Activated naive CD8-positive, alpha-beta T cell treated with anti-CD3 and anti-CD28 coated beads for 36 hours (primary cell): ENCODE data around the gene AOPEP. TPM values are rescaled to one million over a fixed set of nuclear protein-coding genes. Genes with fewer than 3 reads are reported as not detected.

Experiments used
- DNase-seq: peaks from one replicate; pipeline ENCODE4 v3.0.0; 2021
- H3K27ac Mint-ChIP-seq: one replicate; pipeline ENCODE4 v1.8.0; 2022; ENCODE audit warnings: mild to moderate bottlenecking, moderate library complexity, mixed read lengths
- H3K27me3 Mint-ChIP-seq: one replicate; pipeline ENCODE4 v1.8.0; 2022; ENCODE audit warnings: mild to moderate bottlenecking, mixed read lengths
- H3K36me3 Mint-ChIP-seq: one replicate; pipeline ENCODE4 v1.8.0; 2021; ENCODE audit warnings: mild to moderate bottlenecking, mixed read lengths
- H3K4me1 Mint-ChIP-seq: one replicate; pipeline ENCODE4 v1.8.0; 2021; ENCODE audit warnings: mixed read lengths
- H3K4me3 Mint-ChIP-seq: one replicate; pipeline ENCODE4 v1.8.0; 2022; ENCODE audit warnings: mild to moderate bottlenecking, moderate library complexity, mixed read lengths
- H3K9me3 Mint-ChIP-seq: one replicate; pipeline ENCODE4 v1.8.0; 2022; ENCODE audit warnings: mixed read lengths
- total RNA-seq, 2 experiments: library from RNA; stranded (reverse); gene quantifications; one replicate each; pipeline ENCODE4 v1.2.3, GENCODE V29; 2021

Gene AOPEP
- total RNA-seq, 2 experiments from 2014 or later = 5.0 to 6.8 TPM

DNA sequence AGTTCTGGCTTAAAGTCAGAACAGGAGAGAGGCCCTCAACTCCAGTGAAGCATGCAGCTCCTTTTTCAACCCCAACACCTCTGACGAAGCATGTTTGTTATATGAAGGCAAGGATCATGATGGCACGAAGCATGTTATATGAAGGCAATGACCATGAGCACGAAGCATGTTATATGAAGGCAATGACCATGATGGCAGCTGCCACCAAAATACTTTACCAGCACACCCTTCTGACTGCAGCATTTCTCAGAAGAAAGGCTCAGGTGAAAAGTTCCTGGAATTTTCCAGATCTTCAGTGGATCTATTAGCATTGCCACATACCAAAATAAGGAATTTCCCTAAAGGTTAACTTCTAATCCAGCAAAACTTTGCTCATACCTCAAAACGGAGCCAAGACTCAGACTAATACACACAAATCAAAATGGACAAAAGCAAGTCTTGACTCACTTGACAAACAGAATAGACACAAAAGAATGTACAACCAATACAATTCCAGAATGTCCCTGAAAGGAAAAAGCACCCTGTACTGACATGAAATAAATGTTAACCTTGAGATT is 373.6 kb downstream of the AOPEP start:
- Mint-ChIP-seq H3K4me1 (no peaks in the 10 kb centered on the region), H3K27me3 (no peaks in the 10 kb centered on the region), H3K27ac (no peak overlapping the region), H3K9me3 (no peaks in the 10 kb centered on the region), H3K36me3 (no peaks in the 10 kb centered on the region), H3K4me3 (no peak overlapping the region)
- no peak for DNase-seq

DNA sequence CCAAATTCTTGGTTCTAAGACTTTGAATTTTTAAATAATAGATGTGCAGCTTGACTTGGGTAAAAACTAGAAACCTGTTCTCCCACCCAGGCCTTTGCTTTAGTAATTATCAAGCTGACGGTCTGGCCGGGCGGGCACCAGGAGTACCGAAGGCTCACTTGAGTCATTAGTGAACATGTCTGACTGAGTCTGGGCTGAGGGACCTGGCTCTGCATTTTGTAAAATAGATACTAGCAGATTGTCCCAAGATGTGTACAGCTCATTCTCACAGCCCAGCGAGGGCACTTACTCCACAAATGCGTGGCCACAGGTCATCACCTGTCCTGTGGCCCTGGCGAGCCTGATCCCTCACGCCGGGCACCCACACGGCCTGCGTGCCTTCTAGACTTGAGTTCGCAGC is 374.8 kb downstream of the AOPEP start:
- H3K4me3 Mint-ChIP-seq = no peak overlapping the region
- H3K4me1 Mint-ChIP-seq = no peaks in the 10 kb centered on the region
- H3K27me3 Mint-ChIP-seq = no peaks in the 10 kb centered on the region
- no peak overlapping the region for H3K27ac Mint-ChIP-seq
- no peak for DNase-seq
- H3K36me3 Mint-ChIP-seq = no peaks in the 10 kb centered on the region
- no peaks in the 10 kb centered on the region for H3K9me3 Mint-ChIP-seq

DNA sequence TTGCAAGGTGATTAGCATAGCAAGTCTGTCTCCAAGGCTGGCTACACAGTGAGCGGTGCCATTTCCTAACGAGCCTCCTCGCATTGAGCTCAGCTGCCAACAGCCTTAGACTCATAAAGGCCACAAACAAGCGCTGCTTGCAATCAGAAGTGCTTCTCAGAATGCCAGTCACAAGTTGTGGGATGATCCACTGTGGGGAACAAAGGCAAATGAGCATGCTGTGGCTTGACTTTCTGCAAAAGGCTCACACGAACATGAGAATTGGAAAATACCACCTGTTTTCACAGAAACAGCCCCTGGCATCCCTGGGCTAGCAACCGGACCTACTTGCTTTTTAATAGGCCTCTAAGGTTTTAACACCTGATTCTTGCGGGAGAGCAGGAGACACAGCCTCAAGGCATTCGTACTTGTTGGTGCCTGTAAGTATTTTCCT is 375.5 kb downstream of the AOPEP start:
- no peaks in the 10 kb centered on the region for H3K36me3 Mint-ChIP-seq
- no peak overlapping the region for H3K4me3 Mint-ChIP-seq
- H3K9me3 Mint-ChIP-seq = no peaks in the 10 kb centered on the region
- no peaks in the 10 kb centered on the region for H3K27me3 Mint-ChIP-seq
- DNase-seq = no peak
- H3K4me1 Mint-ChIP-seq = no peaks in the 10 kb centered on the region
- no peak overlapping the region for H3K27ac Mint-ChIP-seq

DNA sequence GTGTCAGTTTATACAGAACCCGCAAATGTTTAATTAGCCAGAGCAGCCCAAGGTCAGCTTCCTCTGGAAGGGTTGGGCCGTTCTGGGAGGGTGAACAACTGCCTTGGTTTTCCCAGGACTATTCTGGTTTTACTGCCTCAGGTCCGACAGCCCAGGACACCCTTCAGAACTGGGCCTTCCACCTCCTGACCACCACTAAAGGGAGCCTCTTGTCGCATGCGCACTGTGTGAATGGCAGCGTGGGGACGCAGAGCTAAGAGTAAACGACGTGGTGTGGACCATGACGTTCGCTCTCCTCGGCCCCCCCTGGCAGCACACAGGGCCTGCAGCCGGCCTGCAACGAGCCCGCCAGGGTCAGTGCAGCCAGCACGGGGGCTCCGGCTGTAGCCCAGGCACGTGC is 376.1 kb downstream of the AOPEP start:
- H3K27me3 Mint-ChIP-seq = no peaks in the 10 kb centered on the region
- H3K4me1 Mint-ChIP-seq = no peaks in the 10 kb centered on the region
- H3K27ac Mint-ChIP-seq = no peak overlapping the region
- H3K4me3 Mint-ChIP-seq = no peak overlapping the region
- no peaks in the 10 kb centered on the region for H3K9me3 Mint-ChIP-seq
- H3K36me3 Mint-ChIP-seq = no peaks in the 10 kb centered on the region
- DNase-seq = no peak

DNA sequence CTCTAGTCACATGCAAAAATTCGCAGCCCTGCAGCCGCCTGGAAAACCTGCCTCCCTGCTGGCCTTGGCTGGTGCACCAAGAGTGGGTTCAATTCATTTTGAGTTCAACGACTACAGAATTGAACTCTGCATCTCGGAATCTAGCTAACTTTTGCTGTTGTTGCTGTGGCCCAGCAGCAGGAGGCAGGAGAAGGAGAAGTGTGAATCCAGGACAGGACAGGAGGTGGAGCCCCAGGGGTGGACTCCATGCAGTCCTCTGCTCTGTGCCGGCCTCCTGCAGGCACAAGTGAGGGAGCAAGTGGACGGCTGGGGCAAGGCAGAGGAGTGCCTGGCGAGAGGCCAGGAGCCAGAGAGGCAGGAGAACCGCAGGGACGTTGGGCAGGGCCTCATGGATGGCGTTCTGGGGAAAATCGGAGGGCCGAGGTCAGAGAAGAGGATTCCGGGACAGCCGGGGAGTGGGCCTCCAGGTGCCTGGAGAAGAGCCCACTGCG is 376.8 kb downstream of the AOPEP start:
- no peaks in the 10 kb centered on the region for H3K9me3 Mint-ChIP-seq
- no peak for DNase-seq
- H3K4me3 Mint-ChIP-seq = no peak overlapping the region
- no peaks in the 10 kb centered on the region for H3K4me1 Mint-ChIP-seq
- H3K27ac Mint-ChIP-seq = no peak overlapping the region
- H3K27me3 Mint-ChIP-seq = no peaks in the 10 kb centered on the region
- H3K36me3 Mint-ChIP-seq = no peaks in the 10 kb centered on the region

DNA sequence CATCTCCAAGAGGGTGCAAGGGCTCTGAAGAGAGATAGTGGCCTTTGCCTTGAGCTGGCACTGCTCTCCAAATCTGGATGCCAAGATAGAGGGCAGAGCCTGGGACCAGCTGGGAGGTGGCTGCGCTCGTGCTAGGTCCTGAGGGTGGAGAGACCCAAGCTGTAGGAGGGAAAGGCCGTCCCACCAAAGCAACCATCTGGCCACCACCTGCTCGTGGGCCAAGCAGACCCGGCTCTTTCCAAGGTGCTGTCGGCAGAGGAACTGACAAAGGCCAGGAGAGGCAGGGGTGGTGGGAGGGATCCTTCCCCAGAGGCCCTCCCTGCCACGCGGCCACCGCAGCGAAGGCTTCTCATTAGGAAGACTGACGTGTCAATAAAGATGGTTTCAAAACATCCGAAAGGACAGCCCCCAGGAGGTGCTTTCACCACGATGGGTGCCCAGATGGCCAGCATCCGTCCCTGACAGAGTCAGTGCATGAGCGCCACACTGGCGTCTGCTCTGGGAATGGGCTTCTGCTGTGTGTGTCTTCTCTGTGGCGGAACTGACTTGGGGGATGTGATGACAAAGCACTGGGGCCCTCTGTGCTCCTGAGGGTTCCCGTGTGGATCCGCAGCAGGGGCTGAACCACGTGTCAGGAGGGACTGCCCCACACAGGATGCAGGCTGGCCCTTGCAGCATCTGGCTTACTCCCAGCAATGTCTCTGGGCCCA is 377.5 kb downstream of the AOPEP start:
- Mint-ChIP-seq H3K27ac (no peak overlapping the region), H3K9me3 (no peaks in the 10 kb centered on the region), H3K27me3 (no peaks in the 10 kb centered on the region), H3K4me1 (no peaks in the 10 kb centered on the region), H3K4me3 (no peak overlapping the region), H3K36me3 (no peaks in the 10 kb centered on the region)
- no peak for DNase-seq

DNA sequence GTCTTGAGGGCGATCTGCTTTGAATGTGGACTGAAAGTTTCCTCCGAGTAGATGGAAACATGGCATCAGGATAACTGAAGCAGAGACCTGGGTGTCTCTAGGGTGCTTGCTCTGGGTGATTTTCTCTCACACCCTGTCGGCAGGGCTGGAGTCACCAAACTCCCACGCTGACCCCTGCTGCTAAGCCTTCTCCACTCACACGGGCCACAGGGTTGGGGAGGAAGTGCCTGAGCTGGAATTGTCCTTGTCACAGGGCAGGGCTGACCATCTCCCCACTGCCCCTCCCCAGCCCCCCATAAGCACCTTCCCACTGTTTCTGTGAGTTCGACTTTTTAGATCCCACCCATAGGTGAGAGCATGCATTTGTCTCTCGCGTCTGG is 378.1 kb downstream of the AOPEP start:
- no peaks in the 10 kb centered on the region for H3K27me3 Mint-ChIP-seq
- H3K9me3 Mint-ChIP-seq = no peaks in the 10 kb centered on the region
- no peaks in the 10 kb centered on the region for H3K4me1 Mint-ChIP-seq
- DNase-seq = no peak
- H3K4me3 Mint-ChIP-seq = no peak overlapping the region
- H3K36me3 Mint-ChIP-seq = no peaks in the 10 kb centered on the region
- H3K27ac Mint-ChIP-seq = no peak overlapping the region

DNA sequence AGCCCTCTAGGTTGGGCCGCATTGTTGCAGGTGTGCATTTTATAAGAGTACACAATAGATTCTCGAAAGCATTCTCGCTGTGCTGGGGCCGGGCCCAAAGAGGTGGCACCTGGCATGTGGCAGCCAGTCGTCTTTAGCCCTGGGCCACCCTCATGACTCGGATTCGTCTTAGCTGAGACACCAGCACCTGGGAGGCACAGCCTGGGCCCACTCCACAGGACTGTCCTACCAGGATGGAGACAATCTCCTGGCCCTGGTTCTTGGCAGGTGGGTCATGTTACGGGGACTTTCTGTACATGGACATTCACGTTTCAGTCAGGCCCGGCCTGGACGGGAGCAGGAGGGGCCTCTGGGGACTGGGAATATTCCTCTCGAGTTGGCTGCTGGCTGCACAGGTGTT is 378.5 kb downstream of the AOPEP start:
- no peaks in the 10 kb centered on the region for H3K27me3 Mint-ChIP-seq
- no peak for DNase-seq
- no peak overlapping the region for H3K4me3 Mint-ChIP-seq
- H3K36me3 Mint-ChIP-seq = no peaks in the 10 kb centered on the region
- H3K9me3 Mint-ChIP-seq = no peaks in the 10 kb centered on the region
- no peaks in the 10 kb centered on the region for H3K4me1 Mint-ChIP-seq
- no peak overlapping the region for H3K27ac Mint-ChIP-seq

DNA sequence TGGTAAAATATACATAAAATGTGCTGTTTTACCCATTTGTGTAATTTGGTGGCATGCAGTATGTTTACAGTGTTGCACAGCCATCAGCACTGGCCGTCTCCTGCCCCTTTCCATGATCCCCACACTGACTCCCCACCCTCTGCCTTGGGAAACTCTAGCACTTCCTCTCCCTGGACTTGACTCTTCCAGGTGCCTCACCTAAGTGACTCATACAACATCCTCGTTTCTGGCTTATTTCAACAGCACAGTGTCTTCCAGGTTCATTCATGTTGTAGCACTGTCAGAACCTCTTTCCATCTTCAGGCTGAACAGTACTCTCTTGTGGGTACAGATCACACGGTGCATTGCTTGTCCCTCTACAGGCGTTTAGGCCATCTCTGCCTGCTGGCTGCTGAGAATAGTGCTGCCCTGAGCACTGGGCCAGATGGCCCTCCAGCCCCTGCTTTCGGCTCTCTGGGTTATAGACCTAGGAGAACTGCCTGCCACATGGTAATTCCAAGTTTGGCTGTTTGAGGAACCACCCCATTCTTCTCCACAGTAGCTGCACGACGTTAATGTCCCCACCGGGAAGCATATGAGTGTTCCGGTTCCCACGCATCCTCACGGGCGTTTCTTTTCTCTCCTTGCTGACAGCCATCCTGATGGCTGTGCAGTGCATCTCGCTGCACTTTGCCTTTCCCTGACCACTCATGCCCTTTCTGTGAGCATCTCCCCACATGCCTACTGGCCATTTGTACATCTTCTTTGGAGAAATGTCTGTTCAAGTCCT is 379.2 kb downstream of the AOPEP start:
- Mint-ChIP-seq H3K9me3 (no peaks in the 10 kb centered on the region), H3K36me3 (no peaks in the 10 kb centered on the region), H3K27ac (no peak overlapping the region), H3K27me3 (no peaks in the 10 kb centered on the region), H3K4me1 (no peaks in the 10 kb centered on the region), H3K4me3 (no peak overlapping the region)
- DNase-seq = no peak

DNA sequence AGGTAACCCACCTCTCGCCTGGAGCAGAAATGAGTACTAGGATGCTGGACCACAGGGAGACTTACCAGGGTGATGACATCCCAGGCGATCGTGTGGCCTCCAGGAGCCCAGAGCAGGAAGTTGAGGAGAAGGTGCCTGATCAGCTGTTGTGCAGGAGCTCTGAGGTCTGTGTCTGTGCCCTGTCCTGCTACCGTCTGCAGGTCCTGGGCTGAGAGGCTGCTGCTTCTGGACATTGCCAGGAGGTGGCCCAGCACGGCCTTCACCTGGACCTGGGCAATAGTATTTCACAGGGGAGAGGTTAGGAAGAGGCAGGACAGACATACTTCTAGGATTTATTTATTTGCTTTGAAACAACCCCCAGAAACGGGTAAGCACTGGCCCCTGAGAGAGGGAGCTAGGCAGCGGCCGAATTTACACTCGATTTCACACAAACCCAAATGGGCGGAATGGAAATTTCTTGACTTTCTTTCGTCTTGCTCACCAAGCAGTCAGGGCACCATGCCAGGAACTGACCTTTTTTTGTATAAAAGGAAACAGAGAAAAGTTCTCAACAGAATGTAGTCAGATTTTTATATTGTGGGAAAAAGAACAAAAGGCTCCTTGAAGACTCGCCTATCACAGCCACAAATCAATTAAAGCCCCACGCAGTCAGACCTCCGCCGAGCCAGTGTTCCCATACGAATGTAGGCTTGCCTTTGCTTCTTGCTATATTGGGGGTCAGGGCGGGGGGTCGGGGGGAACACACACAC is 380.7 kb downstream of the AOPEP start:
- no peaks in the 10 kb centered on the region for H3K36me3 Mint-ChIP-seq
- no peaks in the 10 kb centered on the region for H3K27me3 Mint-ChIP-seq
- H3K4me3 Mint-ChIP-seq = no peak overlapping the region
- H3K9me3 Mint-ChIP-seq = no peaks in the 10 kb centered on the region
- H3K4me1 Mint-ChIP-seq = no peaks in the 10 kb centered on the region
- no peak overlapping the region for H3K27ac Mint-ChIP-seq
- no peak for DNase-seq

DNA sequence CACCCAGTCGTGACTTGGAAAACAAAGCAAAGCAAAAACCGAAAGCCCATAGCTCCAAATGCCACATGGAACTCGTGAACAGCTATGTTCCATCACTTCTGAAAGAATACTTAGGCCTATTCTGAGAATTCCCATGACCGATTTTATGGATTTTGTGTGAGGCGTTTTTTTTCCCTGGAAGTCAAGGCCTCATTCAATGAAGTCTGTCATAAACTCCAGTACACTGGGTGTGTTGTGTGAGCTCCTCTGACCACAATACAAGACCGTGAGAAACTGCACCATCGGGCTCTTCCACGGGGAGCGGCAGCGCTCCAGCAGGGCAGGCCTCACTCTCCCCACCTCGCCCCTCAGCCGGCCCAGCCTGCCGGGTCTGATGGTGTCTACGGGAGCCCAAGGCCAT is 381.5 kb downstream of the AOPEP start:
- H3K4me3 Mint-ChIP-seq = no peak overlapping the region
- H3K27ac Mint-ChIP-seq = no peak overlapping the region
- no peaks in the 10 kb centered on the region for H3K4me1 Mint-ChIP-seq
- DNase-seq = no peak
- H3K9me3 Mint-ChIP-seq = no peaks in the 10 kb centered on the region
- no peaks in the 10 kb centered on the region for H3K27me3 Mint-ChIP-seq
- no peaks in the 10 kb centered on the region for H3K36me3 Mint-ChIP-seq

DNA sequence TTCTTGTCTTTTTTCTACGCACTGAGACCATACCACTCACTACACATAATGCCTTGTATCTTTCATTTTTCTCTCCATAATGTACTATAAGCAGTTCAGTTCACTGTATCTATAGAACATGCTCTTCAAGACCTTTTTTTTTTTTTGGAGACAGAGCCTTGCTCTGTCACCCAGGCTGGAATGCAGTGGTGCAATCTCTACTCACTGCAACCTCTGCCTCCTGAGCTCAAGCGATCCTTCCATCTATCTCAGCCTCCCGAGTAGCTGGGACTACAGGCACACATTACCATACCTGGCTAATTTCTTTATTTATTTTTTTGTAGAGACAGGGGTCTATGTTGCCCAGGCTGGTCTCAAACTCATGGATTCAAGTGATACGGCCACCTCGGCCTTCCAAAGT is 382.3 kb downstream of the AOPEP start:
- H3K27me3 Mint-ChIP-seq = no peaks in the 10 kb centered on the region
- no peak overlapping the region for H3K27ac Mint-ChIP-seq
- no peak overlapping the region for H3K4me3 Mint-ChIP-seq
- no peak for DNase-seq
- H3K4me1 Mint-ChIP-seq = no peaks in the 10 kb centered on the region
- H3K9me3 Mint-ChIP-seq = no peaks in the 10 kb centered on the region
- H3K36me3 Mint-ChIP-seq = no peaks in the 10 kb centered on the region

DNA sequence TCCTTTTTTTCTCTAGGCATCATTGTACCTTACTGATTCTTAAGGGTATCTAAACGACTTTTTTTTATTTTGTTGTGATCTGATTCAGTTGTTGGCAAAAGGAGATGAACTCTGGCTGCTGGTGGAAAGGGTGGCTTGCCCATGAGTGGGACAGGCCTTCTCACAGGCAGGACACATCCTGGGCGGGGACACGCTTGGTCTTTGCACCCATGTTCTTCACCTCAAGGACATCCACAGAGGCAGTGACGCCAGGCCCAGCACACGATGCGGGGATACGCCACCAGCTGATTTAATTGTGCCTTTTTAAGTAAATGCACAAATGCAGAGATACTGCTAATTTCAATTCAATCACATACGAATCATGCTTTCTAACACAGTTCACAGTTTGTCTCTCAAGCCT is 383.0 kb downstream of the AOPEP start:
- H3K36me3 Mint-ChIP-seq = no peaks in the 10 kb centered on the region
- H3K27ac Mint-ChIP-seq = no peak overlapping the region
- H3K4me1 Mint-ChIP-seq = no peaks in the 10 kb centered on the region

DNA sequence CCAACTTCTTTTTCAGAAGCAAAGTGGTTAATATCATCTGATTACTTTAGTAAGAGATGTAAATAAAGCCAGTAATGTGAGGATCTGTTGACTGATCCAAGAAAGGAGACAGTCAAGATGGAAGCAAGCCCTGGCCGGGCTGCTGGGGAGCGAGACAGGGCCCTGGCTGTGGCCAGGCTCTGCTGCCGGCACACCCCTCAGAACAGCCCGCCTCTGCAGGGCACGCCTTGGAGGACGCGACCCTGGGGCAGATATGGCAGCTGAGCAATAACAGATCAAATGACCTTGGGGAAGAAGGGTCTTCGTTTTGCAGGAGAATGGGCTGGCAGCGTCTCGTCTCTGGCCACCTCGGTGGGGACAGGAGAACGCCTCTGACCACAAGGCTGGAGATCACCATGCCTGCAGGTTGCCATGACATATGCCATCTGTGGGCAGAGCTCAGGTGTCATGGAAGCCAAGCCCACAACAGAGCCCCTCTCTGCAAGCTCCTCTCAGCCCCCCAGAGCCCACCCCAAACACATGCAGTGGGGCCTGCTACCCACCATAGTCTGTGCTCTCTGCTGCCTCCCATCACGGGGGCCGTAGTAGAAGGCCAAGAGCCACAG is 384.5 kb downstream of the AOPEP start:
- Mint-ChIP-seq H3K27me3 (no peaks in the 10 kb centered on the region), H3K4me1 (no peaks in the 10 kb centered on the region), H3K27ac (no peak overlapping the region)

More for the DNA sequence above, 383.0 kb downstream of the AOPEP start:
- H3K9me3 Mint-ChIP-seq = no peaks in the 10 kb centered on the region
- no peak for DNase-seq
- no peak overlapping the region for H3K4me3 Mint-ChIP-seq
- H3K27me3 Mint-ChIP-seq = no peaks in the 10 kb centered on the region

DNA sequence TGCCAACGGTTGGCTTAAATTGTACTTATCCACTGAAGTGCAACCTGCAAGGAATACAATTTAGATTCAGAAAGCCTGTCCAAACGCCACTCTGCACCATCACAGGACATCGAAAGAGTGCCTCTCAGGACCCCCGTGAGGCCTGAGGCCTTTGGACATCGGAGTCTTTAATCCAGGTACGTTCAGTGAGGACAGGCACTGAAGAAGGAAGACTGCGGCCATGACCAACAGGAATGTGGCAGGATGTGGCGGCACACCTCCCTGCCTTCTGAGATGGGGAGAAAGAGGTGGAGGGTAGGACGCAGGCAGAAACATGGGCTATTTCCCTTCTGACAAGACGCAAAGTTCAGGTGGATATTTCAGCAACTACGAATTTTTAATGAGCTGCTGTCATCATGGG is 385.2 kb downstream of the AOPEP start:
- H3K9me3 Mint-ChIP-seq = no peaks in the 10 kb centered on the region
- no peak overlapping the region for H3K4me3 Mint-ChIP-seq
- no peak overlapping the region for H3K27ac Mint-ChIP-seq
- peaks cover under 1% of the 10 kb centered on the region for H3K36me3 Mint-ChIP-seq
- no peak for DNase-seq
- H3K27me3 Mint-ChIP-seq = no peaks in the 10 kb centered on the region
- H3K4me1 Mint-ChIP-seq = no peaks in the 10 kb centered on the region

More for the DNA sequence above, 384.5 kb downstream of the AOPEP start:
- H3K4me3 Mint-ChIP-seq = no peak overlapping the region
- DNase-seq = no peak
- H3K36me3 Mint-ChIP-seq = no peaks in the 10 kb centered on the region
- no peaks in the 10 kb centered on the region for H3K9me3 Mint-ChIP-seq
